Fibroblast of the aortic adventitia (primary cell): ENCODE results near the gene ENO1. TPM values are rescaled to one million over a fixed set of nuclear protein-coding genes. Genes with fewer than 3 reads are reported as not detected.

Source experiments
- DNase-seq: peaks from one replicate; pipeline ENCODE4 v3.0.0-alpha.2; 2010; ENCODE audit warnings: low read depth
- H3K4me3 ChIP-seq: 2 replicates; pipeline ENCODE4 v1.5.1; 2011; ENCODE audit warnings: low read depth, mild to moderate bottlenecking, control low read depth, low read length, moderate library complexity
- CTCF ChIP-seq: IDR thresholded peaks from 2 replicates; pipeline ENCODE4 v1.5.1; 2011; ENCODE audit warnings: mild to moderate bottlenecking, low read length, control low read depth, inconsistent platforms; ENCODE audit not compliant: insufficient read depth
- total RNA-seq: library from RNA; depleted of rRNA; stranded (reverse); fragments of >200 nt; gene quantifications from 2 replicates; pipeline ENCODE4 v1.2.3, GENCODE V29; 2012; ENCODE audit warnings: low replicate concordance

ENO1 gene
- total RNA-seq, 1 donor = 1,443 TPM

GRCh38 chr1:8870103-8870502 lies 8.4 kb downstream of the ENO1 start:
- no peak for TF ChIP-seq CTCF
- DNase-seq = no peak
- no peak overlapping the region for H3K4me3 ChIP-seq

- H3K4me3 ChIP-seq = no peak overlapping the region
- TF ChIP-seq CTCF = no peak
- DNase-seq = no peak
Measured at GRCh38 chr1:8867878-8868567, 10.5 kb downstream of the ENO1 start.

- no peak overlapping the region for H3K4me3 ChIP-seq
- no peak for DNase-seq
- TF ChIP-seq CTCF = no peak
Measured at GRCh38 chr1:8866792-8867415, 11.6 kb downstream of the ENO1 start.

GRCh38 chr1:8866173-8866791 lies 12.2 kb downstream of the ENO1 start:
- H3K4me3 ChIP-seq = no peak overlapping the region
- DNase-seq = no peak
- no peak for TF ChIP-seq CTCF

- no peak for TF ChIP-seq CTCF
- no peak overlapping the region for H3K4me3 ChIP-seq
- no peak for DNase-seq
Measured at GRCh38 chr1:8864713-8865344, 13.7 kb downstream of the ENO1 start.

GRCh38 chr1:8863794-8864233 lies 14.7 kb downstream of the ENO1 start:
- no peak overlapping the region for H3K4me3 ChIP-seq
- no peak for TF ChIP-seq CTCF
- no peak for DNase-seq
